HEK293 (cell line): ENCODE measurements around the gene SELENBP1.

ENCODE experiments used
- CTCF ChIA-PET: fragments of 350-600 bp; formaldehyde crosslinking; extraction: SDS; loops from one replicate; lab custom pipeline; 2021; ENCODE audit warnings: antibody characterized with exemption; lab: Yijun Ruan, JAX
- POLR2A ChIA-PET: fragments of 300-600 bp; formaldehyde crosslinking; extraction: SDS; loops from one replicate; lab custom pipeline; 2020; ENCODE audit warnings: antibody characterized with exemption, inconsistent platforms; lab: Yijun Ruan, JAX
- H3K27ac ChIP-seq: fragments of 200-500 bp; sonication (Bioruptor generic); 2 replicates; pipeline ENCODE4 v1.5.1; 2014; ENCODE audit warnings: low read depth, low read length, control low read depth, inconsistent platforms; ENCODE audit errors: extremely low read depth
- H3K36me3 ChIP-seq, 2 experiments: fragments of 200-500 bp in 1 of 2; sonication (Bioruptor generic) in 1 of 2; 1 replicate in 1 of 2; 2 replicates in 1 of 2; pipeline ENCODE4 v1.5.1; 2014 to 2017; ENCODE audit warnings: inconsistent platforms in 2 of 2, low read length in 2 of 2; ENCODE audit not compliant: control insufficient read depth in 2 of 2, insufficient read depth in 1 of 2
- H3K4me1 ChIP-seq: fragments of 200-500 bp; sonication (Bioruptor generic); 2 replicates; pipeline ENCODE4 v1.5.1; 2014; ENCODE audit warnings: mild to moderate bottlenecking, low read length, inconsistent platforms; ENCODE audit not compliant: control insufficient read depth, insufficient read depth
- H3K4me3 ChIP-seq: 2 replicates; pipeline ENCODE4 v1.5.1; 2011; ENCODE audit warnings: low read depth, mild to moderate bottlenecking, control low read depth, low read length, moderate library complexity
- H3K9me3 ChIP-seq: fragments of 200-500 bp; sonication (Bioruptor generic); 2 replicates; pipeline ENCODE4 v1.5.1; 2014; ENCODE audit warnings: low read depth, low read length, inconsistent platforms; ENCODE audit not compliant: control insufficient read depth, insufficient read depth
- GLI4 ChIP-seq: fragments of 450-650 bp; formaldehyde crosslinking; IDR thresholded peaks from 2 replicates; pipeline ENCODE4 v1.5.1; 2016; ENCODE audit warnings: missing biosample characterization, missing genetic modification characterization
- HOXA7 ChIP-seq: sonication (generic); formaldehyde crosslinking; IDR thresholded peaks from 2 replicates; pipeline ENCODE4 v1.8.1; 2022; ENCODE audit warnings: missing genetic modification reagents, borderline replicate concordance
- IKZF3 ChIP-seq: fragments of 450-650 bp; IDR thresholded peaks from 2 replicates; pipeline ENCODE4 v1.5.0; 2018; ENCODE audit warnings: missing biosample characterization, mild to moderate bottlenecking, missing genetic modification characterization, moderate library complexity
- PBX3 ChIP-seq: sonication (generic); formaldehyde crosslinking; IDR thresholded peaks from 2 replicates; pipeline ENCODE4 v1.8.1; 2022; ENCODE audit warnings: mild to moderate bottlenecking, moderate library complexity, missing genetic modification reagents
- PRDM1 ChIP-seq: fragments of 450-650 bp; formaldehyde crosslinking; IDR thresholded peaks from 2 replicates; pipeline ENCODE4; 2016; ENCODE audit warnings: missing biosample characterization, missing genetic modification characterization
- SALL2 ChIP-seq: fragments of 450-650 bp; formaldehyde crosslinking; IDR thresholded peaks from 2 replicates; pipeline ENCODE4 v1.5.0; 2017; ENCODE audit warnings: missing biosample characterization, mild to moderate bottlenecking, missing genetic modification characterization, borderline replicate concordance
- SP3 ChIP-seq: fragments of 450-650 bp; formaldehyde crosslinking; IDR thresholded peaks from 2 replicates; pipeline ENCODE4 v1.5.1; 2016; ENCODE audit warnings: missing biosample characterization, missing genetic modification characterization
- ZBTB10 ChIP-seq: fragments of 450-650 bp; formaldehyde crosslinking; IDR thresholded peaks from 2 replicates; pipeline ENCODE4 v1.5.1; 2016; ENCODE audit warnings: missing biosample characterization, missing genetic modification characterization
- ZBTB11 ChIP-seq: fragments of 450-650 bp; formaldehyde crosslinking; conservative IDR thresholded peaks from 2 replicates; pipeline ENCODE4 v1.5.1; 2016; ENCODE audit warnings: low read depth, missing biosample characterization, missing genetic modification characterization
- ZBTB48 ChIP-seq: fragments of 450-650 bp; formaldehyde crosslinking; IDR thresholded peaks from 2 replicates; pipeline ENCODE4 v1.5.1; 2016; ENCODE audit warnings: missing biosample characterization, missing genetic modification characterization
- ZFHX2 ChIP-seq: fragments of 450-650 bp; formaldehyde crosslinking; conservative IDR thresholded peaks from 2 replicates; pipeline ENCODE4 v1.5.1; 2016; ENCODE audit warnings: missing biosample characterization, missing genetic modification characterization
- ZNF26 ChIP-seq: fragments of 450-650 bp; formaldehyde crosslinking; IDR thresholded peaks from 2 replicates; pipeline ENCODE4 v1.5.1; 2016; ENCODE audit warnings: missing biosample characterization, missing genetic modification characterization
- ZNF394 ChIP-seq: fragments of 450-650 bp; formaldehyde crosslinking; IDR thresholded peaks from 2 replicates; pipeline ENCODE4 v1.5.1; 2016; ENCODE audit warnings: missing biosample characterization, missing genetic modification characterization, mild to moderate bottlenecking, moderate library complexity, borderline replicate concordance
- ZNF449 ChIP-seq: fragments of 450-650 bp; formaldehyde crosslinking; IDR thresholded peaks from 2 replicates; pipeline ENCODE4 v1.5.1; 2017; ENCODE audit warnings: missing biosample characterization, mild to moderate bottlenecking, missing genetic modification characterization, moderate library complexity
- ZNF513 ChIP-seq: fragments of 450-650 bp; IDR thresholded peaks from 2 replicates; pipeline ENCODE4 v1.5.1; 2018; ENCODE audit warnings: missing biosample characterization, missing genetic modification characterization
- ZNF555 ChIP-seq: fragments of 450-650 bp; formaldehyde crosslinking; conservative IDR thresholded peaks from 2 replicates; pipeline ENCODE4 v1.5.1; 2017; ENCODE audit warnings: missing biosample characterization, mild to moderate bottlenecking, missing genetic modification characterization, inconsistent platforms
- ZNF600 ChIP-seq: fragments of 450-650 bp; formaldehyde crosslinking; IDR thresholded peaks from 2 replicates; pipeline ENCODE4 v1.5.1; 2016; ENCODE audit warnings: missing biosample characterization, missing genetic modification characterization
- ZNF692 ChIP-seq: fragments of 450-650 bp; formaldehyde crosslinking; IDR thresholded peaks from 2 replicates; pipeline ENCODE4 v1.5.1; 2016; ENCODE audit warnings: missing biosample characterization, missing genetic modification characterization

SELENBP1 gene

GRCh38 chr1:151327223-151327902, 45.1 kb downstream of the SELENBP1 start, which contains the start of gene PI4KB (continued):
- no peak for TF ChIP-seq PBX3 (CRISPR knock-in tag)
- TF ChIP-seq, all 188 proteins: peak for 30

- H3K4me3 ChIP-seq = peak overlapping the region; percentile 83
- CTCF ChIA-PET = interaction anchor here (0.5 to 7.4 kb wide), 13 partner anchors 9 to 549 kb away, joined by 3 to 63 read pairs (median 3); partner anchors contain the start of gene ZNF687
- H3K4me1 ChIP-seq = peaks cover 3% of the 10 kb centered on the region; the same call in 1 of the 2 replicates
- no peaks in the 10 kb centered on the region for H3K9me3 ChIP-seq
- H3K27ac ChIP-seq = peak overlapping the region; percentile 85
- H3K36me3 ChIP-seq = peaks cover 4 to 40% of the 10 kb centered on the region in 2 experiments
- POLR2A ChIA-PET = interaction anchor here (0.6 to 7.8 kb wide), 14 partner anchors 10 to 1058 kb away, joined by 3 to 56 read pairs (median 8); partner anchors contain the start of genes PSMB4, SELENBP1 and ZNF687
- TF ChIP-seq ZBTB48 (tag by site-specific recombination) = peak; percentile 78
- no peak for TF ChIP-seq ZNF26 (tag by site-specific recombination)
- TF ChIP-seq ZNF600 (tag by site-specific recombination) = peak; percentile 14; the same call in 1 of the 2 replicates
- TF ChIP-seq SP3 (tag by site-specific recombination) = 0 out of 2 replicates have a peak, but pooled peaks have one; percentile 7
- no peak for TF ChIP-seq ZNF449 (tag by site-specific recombination)
- TF ChIP-seq HOXA7 (CRISPR knock-in tag) = no peak
- TF ChIP-seq ZFHX2 = peak; percentile 34
- peak; percentile 59; the same call in 1 of the 2 replicates for TF ChIP-seq IKZF3
- TF ChIP-seq ZNF513 (tag by site-specific recombination) = no peak
- TF ChIP-seq ZBTB11 (tag by site-specific recombination) = 0 out of 2 replicates have a peak, but pooled peaks have one; percentile 14
- no peak for TF ChIP-seq ZNF692 (tag by site-specific recombination)
- TF ChIP-seq GLI4 (tag by site-specific recombination) = no peak
- peak; percentile 9; the same call in 1 of the 2 replicates for TF ChIP-seq ZNF394 (tag by site-specific recombination)
- TF ChIP-seq ZBTB10 (tag by site-specific recombination) = peak; percentile 54; the same call in 1 of the 2 replicates
- TF ChIP-seq ZNF555 = no peak
- peak; percentile 27; the same call in 1 of the 2 replicates for TF ChIP-seq PRDM1 (tag by site-specific recombination)
- no peak for TF ChIP-seq SALL2 (tag by site-specific recombination)
Observed at GRCh38 chr1:151326619-151327222, 45.8 kb downstream of the SELENBP1 start.
